Fibroblast of skin of back (primary cell): ENCODE data around the gene CYP46A1.

Experiments used
- DNase-seq: peaks from one replicate; pipeline ENCODE4 v3.0.0-alpha.2; 2013

Gene CYP46A1

DNA sequence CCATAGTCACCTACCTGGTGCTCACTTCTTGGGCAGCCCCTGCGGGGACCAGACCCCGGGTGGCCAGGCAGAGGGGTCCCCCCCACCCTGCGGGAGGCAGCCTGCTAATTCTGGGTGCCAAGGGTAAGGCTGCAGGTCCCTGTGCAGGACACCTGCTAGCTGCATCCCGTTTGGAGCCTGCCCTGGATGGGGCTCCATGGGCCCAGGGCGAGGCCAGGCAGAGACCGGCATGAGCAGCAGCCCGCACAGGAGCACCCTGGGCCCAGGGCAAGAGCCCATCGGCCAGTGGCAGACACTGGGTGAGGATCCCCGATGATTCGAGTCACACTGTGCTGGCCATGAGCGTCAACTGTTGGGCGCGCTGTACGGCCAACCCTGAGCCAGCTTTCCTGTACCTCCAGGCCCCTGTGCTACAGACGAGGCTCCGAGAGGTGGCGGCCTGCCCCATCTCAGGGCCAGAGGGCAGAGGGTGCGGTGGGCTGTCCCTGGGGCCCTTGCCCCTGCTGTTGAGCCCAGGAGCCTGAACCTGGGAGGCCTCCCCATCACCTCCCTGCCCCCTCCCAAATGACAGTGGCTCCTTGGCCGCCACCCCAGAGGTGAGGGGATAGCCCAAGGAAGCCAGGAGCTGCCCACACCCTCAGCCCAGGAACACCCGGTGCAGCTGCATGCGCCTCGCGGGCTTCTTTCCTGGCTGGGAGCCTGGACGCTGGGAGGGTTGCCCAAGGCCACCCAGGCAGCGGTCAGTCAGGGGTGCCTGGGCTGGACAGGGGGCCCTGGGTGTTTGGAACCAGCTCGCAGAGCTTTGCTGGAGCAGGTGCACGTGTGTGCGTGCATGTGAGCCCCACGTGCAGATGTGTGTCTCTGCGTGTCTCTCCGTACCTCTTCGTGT lies 47.7 kb downstream of the CYP46A1 start:
- no peak for DNase-seq

GRCh38 chr14:99732436-99733210 lies 48.5 kb downstream of the CYP46A1 start:
- no peak for DNase-seq

GRCh38 chr14:99733211-99733539 lies 49.1 kb downstream of the CYP46A1 start:
- no peak for DNase-seq

DNA sequence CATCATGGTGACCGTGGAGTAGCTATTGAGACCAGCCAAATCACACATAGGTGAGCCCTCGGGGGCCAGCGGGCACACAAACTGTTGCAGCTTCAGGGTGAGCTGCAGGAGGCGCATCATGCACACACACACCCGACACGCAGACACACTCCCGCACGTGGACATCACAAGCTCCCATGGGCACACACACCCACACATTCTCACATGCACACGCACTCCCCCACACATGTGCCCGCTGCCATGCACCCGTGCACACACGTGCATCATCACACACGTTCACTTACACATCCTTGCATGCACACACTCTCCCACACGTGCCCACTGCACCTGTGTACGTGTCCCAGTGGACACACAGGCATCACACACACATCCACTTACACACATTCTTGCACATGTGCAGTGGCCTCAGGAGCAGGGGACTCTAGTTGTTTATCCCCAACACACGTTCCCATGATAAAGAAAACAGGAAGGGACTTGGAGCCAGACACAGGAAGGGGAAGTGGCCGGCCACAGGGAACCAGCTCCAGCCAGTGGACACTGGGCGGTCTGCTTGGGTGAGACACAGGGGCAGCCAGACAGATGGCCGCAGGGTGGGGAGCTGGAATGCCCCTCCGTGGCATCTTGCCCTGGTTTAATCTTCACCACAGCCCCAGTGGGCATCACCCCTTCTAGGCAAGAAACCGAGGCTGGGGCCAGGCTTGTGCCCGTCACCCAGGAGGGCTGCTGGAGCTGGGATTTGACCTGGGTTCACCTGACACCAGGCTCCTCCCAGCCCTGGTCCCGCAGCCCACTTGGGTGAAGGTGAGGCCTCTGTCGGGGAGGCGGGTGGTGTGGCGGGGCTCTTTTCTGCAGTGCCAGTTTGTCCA lies 49.7 kb downstream of the CYP46A1 start:
- no peak for DNase-seq

DNA sequence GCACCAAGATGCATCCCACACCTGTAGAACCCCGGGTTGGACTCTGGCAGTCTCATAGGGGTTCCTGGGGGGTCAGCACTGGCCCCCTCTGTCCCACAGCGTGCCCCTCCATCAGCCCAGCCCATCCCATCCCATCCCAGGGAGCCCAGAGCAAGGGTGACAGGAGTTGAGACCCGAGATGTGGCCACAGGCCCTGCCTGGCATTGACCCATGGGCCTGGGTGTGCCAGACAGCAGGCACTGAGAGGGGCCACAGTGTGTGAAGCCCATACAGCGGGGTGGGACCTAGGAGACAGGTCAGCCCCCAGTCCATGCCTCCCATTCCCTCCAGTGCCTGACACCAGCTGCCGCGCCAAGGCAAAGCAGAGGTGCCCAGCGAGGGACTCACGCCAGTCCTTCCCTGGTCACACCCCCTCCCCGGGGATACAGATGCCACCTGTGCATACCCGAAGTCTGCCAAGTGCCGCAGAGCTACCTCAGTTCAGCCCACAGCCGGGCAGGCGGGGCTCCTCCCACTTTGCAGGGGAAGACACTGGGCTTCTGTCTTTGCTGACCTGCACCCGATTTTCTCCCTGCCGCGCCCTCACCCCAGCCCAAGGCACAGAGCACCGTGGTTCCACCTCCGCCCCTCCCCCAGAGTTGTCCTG lies 50.4 kb downstream of the CYP46A1 start:
- no peak for DNase-seq

- no peak for DNase-seq
Observed at GRCh38 chr14:99735189-99736135, 51.4 kb downstream of the CYP46A1 start.

- no peak for DNase-seq
Observed at GRCh38 chr14:99736603-99737371, 52.7 kb downstream of the CYP46A1 start.

- DNase-seq, result no peak
Observed at GRCh38 chr14:99737451-99737951, 53.4 kb downstream of the CYP46A1 start.

DNA sequence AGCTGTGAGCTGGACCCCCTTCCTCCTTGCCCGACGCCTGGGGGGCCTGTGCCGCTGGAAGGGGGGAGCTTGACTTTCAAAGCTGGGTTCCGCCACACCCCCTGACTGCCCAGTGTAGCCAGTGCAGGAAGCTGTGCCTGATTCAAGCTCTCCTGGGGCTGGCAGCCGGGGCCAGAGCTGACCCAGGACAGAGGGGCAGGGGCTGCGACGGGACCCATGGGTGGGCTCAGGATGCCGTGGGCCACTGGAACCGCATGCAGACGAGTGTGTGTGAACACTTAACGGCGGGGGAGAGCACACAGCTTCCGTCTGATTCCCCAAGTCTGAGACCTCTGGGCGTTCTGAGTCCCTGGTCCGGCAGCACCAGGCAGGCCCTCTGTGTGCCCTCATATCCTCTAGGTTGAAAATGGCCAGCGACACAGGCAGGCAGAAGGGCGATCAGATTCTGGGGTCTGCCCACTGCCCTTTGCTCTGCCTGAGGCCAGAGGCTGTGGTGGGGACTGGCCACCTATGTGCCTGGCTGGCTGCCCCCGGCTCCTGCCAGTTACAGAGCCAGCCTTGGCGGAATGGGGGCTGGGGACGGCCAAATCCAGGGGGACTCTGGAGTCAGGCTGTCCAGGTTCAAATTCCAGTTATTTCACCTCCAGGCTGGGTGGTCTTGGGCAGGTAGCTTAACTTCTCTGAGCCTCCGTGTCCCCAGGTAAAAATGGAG lies 54.0 kb downstream of the CYP46A1 start:
- no peak for DNase-seq

DNA sequence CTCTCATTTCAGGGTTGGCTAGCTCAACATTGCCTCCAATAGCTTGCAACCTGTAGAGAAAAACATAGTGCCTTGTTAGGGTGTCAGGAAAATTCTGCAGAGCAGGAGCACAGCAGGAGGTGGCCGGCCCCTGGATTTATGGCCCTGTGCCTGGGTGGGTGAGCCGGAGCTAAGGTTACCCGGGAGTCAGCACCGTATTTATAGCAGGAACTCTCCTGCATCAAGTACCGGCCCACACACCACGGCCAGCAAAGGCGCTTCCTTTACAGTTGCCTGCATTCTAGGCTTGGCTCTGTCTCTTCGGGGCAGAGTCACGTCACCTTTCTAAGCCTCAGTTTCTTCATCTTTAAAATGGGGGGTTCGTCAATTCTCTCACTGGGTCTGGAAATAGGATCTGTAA lies 56.3 kb downstream of the CYP46A1 start:
- DNase-seq, result no peak

DNA sequence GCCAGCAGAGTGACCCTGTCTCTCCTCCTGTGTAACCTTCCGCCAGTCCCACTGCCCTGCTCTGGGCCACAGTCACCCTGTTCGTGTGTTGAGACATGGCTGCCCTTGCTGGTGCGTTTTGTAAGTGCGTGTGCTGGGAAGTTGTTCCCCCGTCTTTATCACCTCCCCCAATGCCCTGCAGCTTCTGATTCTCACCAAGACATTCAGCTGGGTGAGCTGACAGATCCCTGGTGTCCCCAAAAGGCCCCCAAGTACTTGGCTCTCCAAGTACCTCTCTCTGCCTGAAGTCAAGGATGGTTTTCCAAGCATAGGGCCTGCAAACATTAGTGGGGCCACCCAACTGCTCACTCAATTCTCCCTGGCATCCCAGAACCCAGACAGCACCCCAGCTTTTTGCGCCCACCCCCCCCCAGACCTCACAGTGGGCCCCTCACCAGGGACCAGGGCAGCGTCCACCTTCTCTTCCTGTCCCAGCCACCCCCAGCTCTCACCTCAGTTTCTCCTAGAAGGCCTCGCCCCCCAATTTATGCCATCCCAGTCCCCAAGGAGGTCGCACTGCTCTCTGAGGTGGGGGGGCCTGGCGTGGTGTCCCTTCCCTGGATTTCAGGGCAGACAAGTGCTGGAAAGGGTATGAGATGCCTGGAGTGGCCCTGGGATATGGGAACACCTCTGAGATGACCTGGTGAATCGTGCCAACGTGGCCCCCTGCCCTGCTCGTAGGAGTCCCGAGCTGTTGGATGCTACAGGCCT lies 57.3 kb downstream of the CYP46A1 start:
- DNase-seq, result no peak

DNA sequence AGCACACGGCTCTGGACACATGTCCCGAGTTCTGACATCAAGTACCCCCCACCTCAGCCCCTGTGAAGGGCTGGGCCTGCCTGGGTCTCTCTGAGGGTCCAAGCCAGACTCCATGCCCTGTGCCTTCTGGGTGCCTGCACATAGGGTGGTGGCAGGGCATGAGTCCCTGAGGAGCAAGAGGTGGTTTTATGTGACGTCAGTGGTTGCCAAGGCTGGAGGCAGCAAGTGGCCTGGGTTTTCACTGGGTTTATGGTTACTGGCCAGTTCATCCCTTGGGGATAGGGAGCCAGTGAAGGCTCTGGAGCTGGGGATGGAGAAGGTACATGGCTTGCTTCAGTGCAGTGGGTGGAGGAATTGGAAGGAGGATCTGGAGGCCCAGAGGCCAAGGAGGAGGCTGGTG lies 58.0 kb downstream of the CYP46A1 start:
- no peak for DNase-seq

- DNase-seq, result no peak
Observed at GRCh38 chr14:99742509-99743487, 58.7 kb downstream of the CYP46A1 start.

DNA sequence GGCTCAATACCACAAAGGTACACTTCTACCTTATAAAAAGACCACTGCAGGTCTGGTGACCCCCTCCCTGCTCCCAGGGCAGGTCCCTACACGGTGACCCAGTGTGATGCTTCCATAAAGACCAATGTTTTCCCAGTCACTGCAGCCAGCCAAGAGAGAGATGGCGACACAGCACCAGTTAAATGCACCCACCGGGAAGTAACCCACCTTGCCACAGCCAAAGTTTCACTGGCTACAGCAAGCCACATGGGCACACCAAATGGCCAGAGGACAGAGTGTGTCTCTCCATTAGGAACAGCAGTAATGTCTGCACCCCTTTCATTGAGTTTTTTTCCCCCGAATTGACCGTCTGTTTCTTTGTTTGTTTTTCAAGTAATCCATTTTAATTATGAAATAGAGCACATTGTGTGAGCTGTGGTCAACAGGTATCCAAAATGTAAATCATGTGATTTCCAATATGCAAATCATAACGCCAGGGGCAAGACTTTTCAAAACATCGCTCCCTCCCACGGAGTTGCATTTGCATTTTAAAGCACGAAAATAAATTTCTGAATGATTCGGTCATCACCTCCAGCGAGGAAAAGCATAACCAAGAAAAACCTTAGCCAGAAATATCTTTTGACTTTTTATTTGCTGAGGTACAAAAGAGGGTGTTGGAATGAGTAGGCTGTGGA lies 60.2 kb downstream of the CYP46A1 start:
- peak; percentile 87 for DNase-seq

DNA sequence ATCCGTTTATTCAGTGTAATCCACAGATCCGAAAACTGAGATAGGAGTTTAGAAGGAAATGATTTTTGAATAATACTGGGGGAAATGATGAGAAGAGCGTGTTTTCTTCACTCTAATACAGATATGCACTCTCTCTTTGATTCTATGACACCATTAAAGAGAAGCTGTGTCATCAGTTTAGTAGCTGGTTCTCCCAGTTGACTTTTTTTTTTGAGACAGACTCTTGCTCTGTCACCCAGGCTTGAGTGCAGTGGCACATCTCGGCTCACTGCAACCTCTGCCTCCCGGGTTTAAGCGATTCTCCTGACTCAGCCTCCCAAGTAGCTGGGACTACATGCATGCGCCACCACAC lies 60.8 kb downstream of the CYP46A1 start:
- DNase-seq, result no peak

DNA sequence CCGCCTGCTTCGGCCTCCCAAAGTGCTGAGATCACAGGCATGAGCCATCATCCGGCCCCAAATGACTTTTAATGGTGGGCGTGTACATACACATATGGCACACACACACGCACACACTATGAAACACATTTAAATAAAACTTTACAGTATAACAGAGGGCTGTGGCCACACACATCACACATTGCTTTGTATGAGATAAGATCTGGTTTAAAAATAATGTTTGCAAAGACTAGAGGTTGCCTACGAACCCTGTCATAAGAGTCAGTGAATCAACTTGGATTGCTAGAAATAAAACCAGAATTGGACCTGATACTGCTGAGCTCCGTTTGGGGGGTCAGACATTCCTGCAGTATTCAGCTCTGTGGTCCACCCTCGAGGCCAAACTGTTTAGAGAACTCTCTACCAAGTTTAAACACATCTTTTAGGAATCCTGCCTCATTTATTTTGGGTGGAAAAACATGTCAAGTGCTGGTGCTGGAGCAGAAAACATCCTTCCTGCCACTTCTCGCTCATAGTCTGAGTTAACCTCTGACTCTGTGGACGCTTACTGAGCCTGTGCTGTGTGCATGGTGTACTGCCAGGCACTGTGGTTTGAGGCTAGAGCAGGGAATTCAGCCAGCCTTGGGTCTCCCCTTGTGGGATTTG lies 61.3 kb downstream of the CYP46A1 start:
- peak; percentile 82 for DNase-seq

DNA sequence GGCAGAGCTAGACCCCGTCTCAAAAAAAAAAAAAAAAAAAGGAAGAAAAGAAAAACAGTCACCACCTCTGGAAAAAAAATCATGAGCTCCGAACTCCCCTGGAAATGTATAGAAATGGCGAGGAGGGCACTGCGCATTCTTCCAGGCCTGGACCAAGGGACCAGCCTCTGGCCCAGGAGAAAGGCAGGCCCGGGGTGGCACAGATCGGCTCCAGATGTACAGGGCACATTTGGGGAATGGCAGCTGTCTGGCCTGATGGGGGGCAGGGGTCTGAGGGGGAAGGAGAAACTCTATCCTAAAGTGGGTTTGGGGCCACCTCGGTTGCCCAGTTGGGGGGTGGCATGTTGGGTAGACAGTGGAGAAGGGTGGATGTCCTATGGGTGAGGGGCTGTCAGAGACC lies 63.1 kb downstream of the CYP46A1 start:
- DNase-seq, result no peak
